GM23338 (cell line): Measurements from ENCODE around the gene RGS3. TPM values are rescaled to one million over a fixed set of nuclear protein-coding genes. Genes with fewer than 3 reads are reported as not detected.

Source experiments
- ATAC-seq: fragments of 200-7000 bp; cut with Tn5 transposase; 3 replicates; pipeline ENCODE4 v1.9.1; 2020
- DNase-seq: peaks from one replicate; pipeline ENCODE4 v3.0.0-alpha.2; 2015; ENCODE audit warnings: low spot score
- H2AFZ ChIP-seq: fragments of 200-600 bp; sonication (generic); 2 replicates; pipeline ENCODE4 v1.8.0; 2016; ENCODE audit warnings: antibody characterized with exemption, mild to moderate bottlenecking, moderate library complexity
- H3F3A ChIP-seq: fragments of 200-600 bp; sonication (generic); replicated peaks from 2 replicates; pipeline ENCODE4 v1.8.0; 2017; ENCODE audit warnings: antibody characterized with exemption, mixed run types, low read depth
- H3K27ac ChIP-seq: fragments of 200-600 bp; sonication (generic); 2 replicates; pipeline ENCODE4 v1.6.1; 2016; ENCODE audit warnings: low read depth
- H3K27me3 ChIP-seq: fragments of 200-600 bp; sonication (generic); 2 replicates; pipeline ENCODE4 v1.8.0; 2016; ENCODE audit warnings: mild to moderate bottlenecking, mixed run types, moderate library complexity; ENCODE audit not compliant: insufficient read depth
- H3K36me3 ChIP-seq: fragments of 200-600 bp; sonication (generic); 2 replicates; pipeline ENCODE4 v1.8.0; 2016; ENCODE audit warnings: mild to moderate bottlenecking; ENCODE audit not compliant: insufficient read depth
- H3K4me1 ChIP-seq: fragments of 200-600 bp; sonication (generic); 2 replicates; pipeline ENCODE4 v1.8.0; 2016; ENCODE audit warnings: mild to moderate bottlenecking, moderate library complexity; ENCODE audit not compliant: insufficient read depth
- H3K4me2 ChIP-seq: fragments of 200-600 bp; sonication (generic); 2 replicates; pipeline ENCODE4 v1.7.1; 2017; ENCODE audit warnings: mixed run types
- H3K4me3 ChIP-seq: fragments of 200-600 bp; sonication (generic); 2 replicates; pipeline ENCODE4 v1.6.1; 2016; ENCODE audit warnings: mixed run types
- H3K79me2 ChIP-seq: fragments of 200-600 bp; sonication (generic); replicated peaks from 2 replicates; pipeline ENCODE4 v1.8.0; 2017; ENCODE audit warnings: mild to moderate bottlenecking; ENCODE audit not compliant: insufficient read depth
- H3K9me2 ChIP-seq: fragments of 200-600 bp; sonication (generic); 2 replicates; pipeline ENCODE4 v1.8.0; 2017; ENCODE audit not compliant: insufficient read depth
- H4K20me1 ChIP-seq: fragments of 200-600 bp; sonication (generic); replicated peaks from 2 replicates; pipeline ENCODE4 v1.8.0; 2017; ENCODE audit warnings: mild to moderate bottlenecking; ENCODE audit not compliant: insufficient read depth
- H3K27ac Mint-ChIP-seq: 2 replicates; pipeline ENCODE4 v1.8.0; 2020; ENCODE audit warnings: inconsistent platforms, mild to moderate bottlenecking, moderate library complexity, mixed read lengths
- H3K27me3 Mint-ChIP-seq: 3 replicates; pipeline ENCODE4 v1.8.0; 2022; ENCODE audit warnings: low read depth, mild to moderate bottlenecking, moderate library complexity, mixed read lengths, inconsistent platforms; ENCODE audit not compliant: insufficient read depth, poor library complexity
- H3K36me3 Mint-ChIP-seq: 3 replicates; pipeline ENCODE4 v1.8.0; 2021; ENCODE audit warnings: low read depth, mild to moderate bottlenecking, inconsistent platforms, moderate library complexity, mixed read lengths
- H3K4me1 Mint-ChIP-seq: 3 replicates; pipeline ENCODE4 v1.8.0; 2020; ENCODE audit warnings: mild to moderate bottlenecking, inconsistent platforms, mixed read lengths
- H3K4me3 Mint-ChIP-seq: 3 replicates; pipeline ENCODE4 v1.8.0; 2021; ENCODE audit warnings: moderate library complexity, mild to moderate bottlenecking, inconsistent platforms, mixed read lengths
- H3K9me3 Mint-ChIP-seq: 3 replicates; pipeline ENCODE4 v1.8.0; 2020; ENCODE audit warnings: moderate library complexity, mild to moderate bottlenecking, inconsistent platforms, mixed read lengths
- JUNB ChIP-seq: IDR thresholded peaks from one replicate; pipeline ENCODE4 v1.6.1; 2016; ENCODE audit warnings: antibody characterized with exemption; ENCODE audit not compliant: unreplicated experiment
- STAT1 ChIP-seq: IDR thresholded peaks from one replicate; pipeline ENCODE4 v1.6.1; 2016; ENCODE audit warnings: antibody characterized with exemption; ENCODE audit not compliant: unreplicated experiment
- polyA plus RNA-seq: library from polyadenylated mRNA; unstranded; fragments of >200 nt; fragmentation: Nextera tagmentation; extraction: Ambion mirVana; gene quantifications from 2 replicates; pipeline ENCODE4 v1.2.1, GENCODE V29; 2016
- total RNA-seq: library from RNA; depleted of rRNA; stranded (reverse); fragments of >200 nt; shearing (Covaris generic); gene quantifications from 2 replicates; pipeline ENCODE4 v1.2.3, GENCODE V29; 2014
- TF ChIP-seq, protein P1 (sequence below): fragments of 250-450 bp; sonication (Bioruptor Pico); IDR thresholded peaks from 2 replicates; pipeline ENCODE4 v1.5.0; 2020; ENCODE audit warnings: mild to moderate bottlenecking, moderate library complexity
- TF ChIP-seq, protein P2 (sequence below): IDR thresholded peaks from one replicate; pipeline ENCODE4 v1.6.1; 2018; ENCODE audit warnings: antibody characterized with exemption; ENCODE audit not compliant: unreplicated experiment

The RGS3 gene
- total and polyA plus RNA-seq, 2 experiments from 2014 or later: 14.2 to 24.3 TPM

DNA sequence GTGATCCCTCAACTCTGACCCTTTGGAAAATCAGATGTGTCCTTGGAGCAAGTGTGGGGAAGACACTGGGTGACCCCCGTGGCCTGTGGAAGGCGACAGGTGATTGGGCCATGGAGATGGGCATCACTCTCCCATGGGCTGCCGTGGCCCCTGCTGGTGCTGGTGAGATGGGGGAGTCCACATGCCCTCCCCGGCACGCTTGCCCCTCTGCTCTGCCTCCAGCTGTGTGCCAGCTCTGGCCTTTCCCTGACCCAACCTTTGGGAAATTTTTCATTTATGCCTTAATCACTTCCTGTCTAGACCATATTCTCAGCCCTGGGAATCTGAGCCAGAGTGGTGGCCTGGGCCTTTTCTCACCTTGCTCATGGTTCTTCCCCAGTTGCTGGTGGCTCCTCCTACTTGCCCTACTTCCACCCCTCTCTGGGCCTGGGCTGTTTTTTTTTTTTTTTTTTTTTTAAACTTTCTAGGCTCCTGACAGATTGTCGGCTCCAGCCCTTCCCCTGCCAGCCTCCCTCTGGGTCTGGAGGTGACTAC, 56.6 kb downstream of the RGS3 start (continued):
- TF ChIP-seq JUNB: no peak
- TF ChIP-seq, protein P1, sequence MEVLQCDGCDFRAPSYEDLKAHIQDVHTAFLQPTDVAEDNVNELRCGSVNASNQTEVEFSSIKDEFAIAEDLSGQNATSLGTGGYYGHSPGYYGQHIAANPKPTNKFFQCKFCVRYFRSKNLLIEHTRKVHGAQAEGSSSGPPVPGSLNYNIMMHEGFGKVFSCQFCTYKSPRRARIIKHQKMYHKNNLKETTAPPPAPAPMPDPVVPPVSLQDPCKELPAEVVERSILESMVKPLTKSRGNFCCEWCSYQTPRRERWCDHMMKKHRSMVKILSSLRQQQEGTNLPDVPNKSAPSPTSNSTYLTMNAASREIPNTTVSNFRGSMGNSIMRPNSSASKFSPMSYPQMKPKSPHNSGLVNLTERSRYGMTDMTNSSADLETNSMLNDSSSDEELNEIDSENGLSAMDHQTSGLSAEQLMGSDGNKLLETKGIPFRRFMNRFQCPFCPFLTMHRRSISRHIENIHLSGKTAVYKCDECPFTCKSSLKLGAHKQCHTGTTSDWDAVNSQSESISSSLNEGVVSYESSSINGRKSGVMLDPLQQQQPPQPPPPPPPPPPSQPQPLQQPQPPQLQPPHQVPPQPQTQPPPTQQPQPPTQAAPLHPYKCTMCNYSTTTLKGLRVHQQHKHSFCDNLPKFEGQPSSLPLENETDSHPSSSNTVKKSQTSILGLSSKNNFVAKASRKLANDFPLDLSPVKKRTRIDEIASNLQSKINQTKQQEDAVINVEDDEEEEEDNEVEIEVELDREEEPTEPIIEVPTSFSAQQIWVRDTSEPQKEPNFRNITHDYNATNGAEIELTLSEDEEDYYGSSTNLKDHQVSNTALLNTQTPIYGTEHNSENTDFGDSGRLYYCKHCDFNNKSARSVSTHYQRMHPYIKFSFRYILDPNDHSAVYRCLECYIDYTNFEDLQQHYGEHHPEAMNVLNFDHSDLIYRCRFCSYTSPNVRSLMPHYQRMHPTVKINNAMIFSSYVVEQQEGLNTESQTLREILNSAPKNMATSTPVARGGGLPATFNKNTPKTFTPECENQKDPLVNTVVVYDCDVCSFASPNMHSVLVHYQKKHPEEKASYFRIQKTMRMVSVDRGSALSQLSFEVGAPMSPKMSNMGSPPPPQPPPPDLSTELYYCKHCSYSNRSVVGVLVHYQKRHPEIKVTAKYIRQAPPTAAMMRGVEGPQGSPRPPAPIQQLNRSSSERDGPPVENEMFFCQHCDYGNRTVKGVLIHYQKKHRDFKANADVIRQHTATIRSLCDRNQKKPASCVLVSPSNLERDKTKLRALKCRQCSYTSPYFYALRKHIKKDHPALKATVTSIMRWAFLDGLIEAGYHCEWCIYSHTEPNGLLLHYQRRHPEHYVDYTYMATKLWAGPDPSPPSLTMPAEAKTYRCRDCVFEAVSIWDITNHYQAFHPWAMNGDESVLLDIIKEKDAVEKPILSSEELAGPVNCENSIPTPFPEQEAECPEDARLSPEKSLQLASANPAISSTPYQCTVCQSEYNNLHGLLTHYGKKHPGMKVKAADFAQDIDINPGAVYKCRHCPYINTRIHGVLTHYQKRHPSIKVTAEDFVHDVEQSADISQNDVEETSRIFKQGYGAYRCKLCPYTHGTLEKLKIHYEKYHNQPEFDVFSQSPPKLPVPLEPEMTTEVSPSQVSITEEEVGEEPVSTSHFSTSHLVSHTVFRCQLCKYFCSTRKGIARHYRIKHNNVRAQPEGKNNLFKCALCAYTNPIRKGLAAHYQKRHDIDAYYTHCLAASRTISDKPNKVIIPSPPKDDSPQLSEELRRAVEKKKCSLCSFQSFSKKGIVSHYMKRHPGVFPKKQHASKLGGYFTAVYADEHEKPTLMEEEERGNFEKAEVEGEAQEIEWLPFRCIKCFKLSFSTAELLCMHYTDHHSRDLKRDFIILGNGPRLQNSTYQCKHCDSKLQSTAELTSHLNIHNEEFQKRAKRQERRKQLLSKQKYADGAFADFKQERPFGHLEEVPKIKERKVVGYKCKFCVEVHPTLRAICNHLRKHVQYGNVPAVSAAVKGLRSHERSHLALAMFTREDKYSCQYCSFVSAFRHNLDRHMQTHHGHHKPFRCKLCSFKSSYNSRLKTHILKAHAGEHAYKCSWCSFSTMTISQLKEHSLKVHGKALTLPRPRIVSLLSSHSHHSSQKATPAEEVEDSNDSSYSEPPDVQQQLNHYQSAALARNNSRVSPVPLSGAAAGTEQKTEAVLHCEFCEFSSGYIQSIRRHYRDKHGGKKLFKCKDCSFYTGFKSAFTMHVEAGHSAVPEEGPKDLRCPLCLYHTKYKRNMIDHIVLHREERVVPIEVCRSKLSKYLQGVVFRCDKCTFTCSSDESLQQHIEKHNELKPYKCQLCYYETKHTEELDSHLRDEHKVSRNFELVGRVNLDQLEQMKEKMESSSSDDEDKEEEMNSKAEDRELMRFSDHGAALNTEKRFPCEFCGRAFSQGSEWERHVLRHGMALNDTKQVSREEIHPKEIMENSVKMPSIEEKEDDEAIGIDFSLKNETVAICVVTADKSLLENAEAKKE (CRISPR knock-in tag): no peak

DNA sequence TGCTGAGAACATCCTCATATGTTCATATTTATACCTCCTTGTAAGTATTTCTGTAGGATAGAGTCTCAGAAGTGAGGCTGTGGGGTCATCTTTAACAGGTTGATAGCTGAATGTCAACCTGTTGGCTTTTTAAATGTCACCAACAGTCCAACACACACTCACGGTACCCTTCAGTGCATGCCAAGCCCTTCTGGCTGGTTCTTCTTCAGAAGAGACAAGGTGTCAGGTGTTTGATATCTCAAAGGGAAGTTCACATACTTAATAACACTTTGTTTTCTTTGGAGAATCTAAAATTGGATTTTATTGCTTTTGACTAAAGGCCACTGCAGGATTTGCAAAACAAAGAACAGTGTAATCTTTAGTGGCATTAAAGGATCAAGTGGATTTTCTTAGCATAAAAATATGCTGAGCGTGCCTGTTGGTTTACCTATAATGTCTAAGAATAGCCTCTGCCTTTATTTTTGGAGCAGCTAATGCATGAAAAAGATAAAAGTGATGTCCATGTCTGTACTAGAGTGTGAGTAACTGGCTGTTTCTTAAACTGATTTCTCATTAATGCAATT, 58.2 kb downstream of the RGS3 start:
- Histone ChIP-seq H3K79me2 (no peaks in the 10 kb centered on the region), H3K27me3 (no peaks in the 10 kb centered on the region), H4K20me1 (no peaks in the 10 kb centered on the region), H3K4me1 (no peaks in the 10 kb centered on the region), H3K4me3 (no peak overlapping the region), H3K27ac (no peak overlapping the region), H2AFZ (no peak overlapping the region), H3K9me2 (no peaks in the 10 kb centered on the region), H3K4me2 (no peak overlapping the region), H3K36me3 (no peaks in the 10 kb centered on the region), H3F3A (no peaks in the 10 kb centered on the region)
- DNase-seq: no peak
- Mint-ChIP-seq H3K4me1 (peaks cover 7% of the 10 kb centered on the region), H3K9me3 (no peaks in the 10 kb centered on the region), H3K27ac (no peak overlapping the region), H3K4me3 (no peak overlapping the region), H3K27me3 (peaks cover 6% of the 10 kb centered on the region), H3K36me3 (no peaks in the 10 kb centered on the region)
- no peak for ATAC-seq
- TF ChIP-seq STAT1: no peak
- TF ChIP-seq, protein P2, sequence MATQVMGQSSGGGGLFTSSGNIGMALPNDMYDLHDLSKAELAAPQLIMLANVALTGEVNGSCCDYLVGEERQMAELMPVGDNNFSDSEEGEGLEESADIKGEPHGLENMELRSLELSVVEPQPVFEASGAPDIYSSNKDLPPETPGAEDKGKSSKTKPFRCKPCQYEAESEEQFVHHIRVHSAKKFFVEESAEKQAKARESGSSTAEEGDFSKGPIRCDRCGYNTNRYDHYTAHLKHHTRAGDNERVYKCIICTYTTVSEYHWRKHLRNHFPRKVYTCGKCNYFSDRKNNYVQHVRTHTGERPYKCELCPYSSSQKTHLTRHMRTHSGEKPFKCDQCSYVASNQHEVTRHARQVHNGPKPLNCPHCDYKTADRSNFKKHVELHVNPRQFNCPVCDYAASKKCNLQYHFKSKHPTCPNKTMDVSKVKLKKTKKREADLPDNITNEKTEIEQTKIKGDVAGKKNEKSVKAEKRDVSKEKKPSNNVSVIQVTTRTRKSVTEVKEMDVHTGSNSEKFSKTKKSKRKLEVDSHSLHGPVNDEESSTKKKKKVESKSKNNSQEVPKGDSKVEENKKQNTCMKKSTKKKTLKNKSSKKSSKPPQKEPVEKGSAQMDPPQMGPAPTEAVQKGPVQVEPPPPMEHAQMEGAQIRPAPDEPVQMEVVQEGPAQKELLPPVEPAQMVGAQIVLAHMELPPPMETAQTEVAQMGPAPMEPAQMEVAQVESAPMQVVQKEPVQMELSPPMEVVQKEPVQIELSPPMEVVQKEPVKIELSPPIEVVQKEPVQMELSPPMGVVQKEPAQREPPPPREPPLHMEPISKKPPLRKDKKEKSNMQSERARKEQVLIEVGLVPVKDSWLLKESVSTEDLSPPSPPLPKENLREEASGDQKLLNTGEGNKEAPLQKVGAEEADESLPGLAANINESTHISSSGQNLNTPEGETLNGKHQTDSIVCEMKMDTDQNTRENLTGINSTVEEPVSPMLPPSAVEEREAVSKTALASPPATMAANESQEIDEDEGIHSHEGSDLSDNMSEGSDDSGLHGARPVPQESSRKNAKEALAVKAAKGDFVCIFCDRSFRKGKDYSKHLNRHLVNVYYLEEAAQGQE: no peak
- TF ChIP-seq JUNB: no peak
- TF ChIP-seq, protein P1 (CRISPR knock-in tag): no peak
